Smooth muscle cell (in vitro differentiated cells): Measurements from ENCODE around the gene PSMA8. TPM values are rescaled to one million over a fixed set of nuclear protein-coding genes. Genes with fewer than 3 reads are reported as not detected.
"Not testable (repeated sequence)": the region's sequence is repeated elsewhere in the genome, so short reads cannot be mapped to it uniquely, and the experiment has no call there.

Source experiments
- DNase-seq: peaks from one replicate; lab custom pipeline; 2025; ENCODE audit not compliant: unreplicated experiment; lab: John Stamatoyannopoulos, UW
- H2AFZ ChIP-seq: fragments of 200-600 bp; sonication (generic); 2 replicates; pipeline ENCODE4 v1.6.0; 2016; ENCODE audit warnings: antibody characterized with exemption, low read depth, mild to moderate bottlenecking
- H3F3A ChIP-seq: fragments of 200-600 bp; sonication (generic); 2 replicates; pipeline ENCODE4 v1.6.0; 2017; ENCODE audit warnings: antibody characterized with exemption, low read depth
- H3K27ac ChIP-seq: fragments of 200-600 bp; sonication (generic); 2 replicates; pipeline ENCODE4 v1.5.1; 2016; ENCODE audit warnings: low read depth, mild to moderate bottlenecking
- H3K27me3 ChIP-seq: fragments of 200-600 bp; sonication (generic); 2 replicates; pipeline ENCODE4 v1.6.1; 2016; ENCODE audit warnings: low read depth, mild to moderate bottlenecking
- H3K36me3 ChIP-seq: fragments of 200-600 bp; sonication (generic); 2 replicates; pipeline ENCODE4 v1.5.1; 2016; ENCODE audit warnings: low read depth
- H3K4me1 ChIP-seq: fragments of 200-600 bp; sonication (generic); 2 replicates; pipeline ENCODE4 v1.5.1; 2016; ENCODE audit warnings: low read depth
- H3K4me2 ChIP-seq: fragments of 200-600 bp; sonication (generic); 2 replicates; pipeline ENCODE4 v1.6.0; 2016; ENCODE audit warnings: mild to moderate bottlenecking
- H3K4me3 ChIP-seq: fragments of 200-600 bp; sonication (generic); 2 replicates; pipeline ENCODE4 v1.5.1; 2016; ENCODE audit warnings: mild to moderate bottlenecking
- H3K79me2 ChIP-seq: fragments of 200-600 bp; sonication (generic); 2 replicates; pipeline ENCODE4 v1.6.0; 2016; ENCODE audit warnings: low read depth, mild to moderate bottlenecking
- H3K9ac ChIP-seq: fragments of 200-600 bp; sonication (generic); 2 replicates; pipeline ENCODE4 v1.6.0; 2016; ENCODE audit warnings: low read depth
- H3K9me3 ChIP-seq: fragments of 200-600 bp; sonication (generic); replicated peaks from 2 replicates; pipeline ENCODE4 v1.5.1; 2016; ENCODE audit warnings: low read depth
- H4K20me1 ChIP-seq: fragments of 200-600 bp; sonication (generic); 2 replicates; pipeline ENCODE4 v1.6.0; 2016; ENCODE audit warnings: low read depth
- WGBS: methylation state at CpG from one replicate; pipeline ENCODE4 v1.1.7; 2016; ENCODE audit warnings: low lambda C conversion rate; 5-methylcytosine and 5-hydroxymethylcytosine counted together
- polyA plus RNA-seq: library from polyadenylated mRNA; unstranded; fragments of >200 nt; fragmentation: Nextera tagmentation; extraction: Ambion mirVana; gene quantifications from 2 replicates; pipeline ENCODE4 v1.2.1, GENCODE V29; 2016
- total RNA-seq: library from RNA; depleted of rRNA; stranded (reverse); fragments of >200 nt; gene quantifications from 2 replicates; pipeline ENCODE4 v1.2.3, GENCODE V29; 2014
- TF ChIP-seq, protein P1 (sequence below): fragments of 200-600 bp; sonication (generic); IDR thresholded peaks from 2 replicates; pipeline ENCODE4 v1.5.1; 2017; ENCODE audit warnings: borderline replicate concordance, mild to moderate bottlenecking, antibody characterized with exemption; ENCODE audit not compliant: insufficient read depth, poor library complexity, severe bottlenecking

Gene PSMA8
- total and polyA plus RNA-seq, 2 experiments from 2014 or later, result 0.49 TPM; not detected in 1

DNA sequence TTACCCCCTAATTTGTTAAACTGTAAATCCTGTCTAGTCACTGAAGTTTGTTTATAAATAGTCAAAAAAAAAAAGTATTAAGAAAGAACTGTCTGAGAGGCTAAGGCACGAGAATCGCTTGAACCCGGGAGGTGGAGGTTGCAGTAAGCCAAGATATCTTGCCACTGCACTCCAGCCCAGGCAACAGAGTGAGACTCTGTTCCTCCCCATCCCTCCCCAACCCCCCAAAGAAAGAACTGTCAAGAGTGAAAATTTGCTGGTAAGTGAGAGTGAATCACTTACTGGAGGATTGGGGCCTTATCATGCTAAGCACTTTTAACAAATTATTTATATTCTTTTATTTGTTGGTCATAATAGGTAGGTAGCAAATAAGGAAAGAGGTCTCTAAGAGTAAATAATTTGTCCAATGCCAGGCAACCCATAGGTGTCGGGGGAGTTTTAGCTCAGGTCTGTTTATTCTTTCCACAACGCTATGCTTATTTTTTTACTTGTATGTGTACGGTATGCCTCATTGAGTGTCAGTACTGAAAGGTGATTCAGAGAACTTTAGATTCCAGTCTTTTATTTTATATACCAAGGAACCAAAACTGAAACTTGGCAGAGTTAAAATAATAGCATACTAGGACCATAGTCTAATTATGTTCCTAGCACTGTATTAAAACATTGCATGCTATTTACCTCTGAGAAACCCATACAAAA is 95.0 kb downstream of the PSMA8 start:
- 87% methylated on average over 6 of the region's 6 CpGs for WGBS
- TF ChIP-seq, protein P1, sequence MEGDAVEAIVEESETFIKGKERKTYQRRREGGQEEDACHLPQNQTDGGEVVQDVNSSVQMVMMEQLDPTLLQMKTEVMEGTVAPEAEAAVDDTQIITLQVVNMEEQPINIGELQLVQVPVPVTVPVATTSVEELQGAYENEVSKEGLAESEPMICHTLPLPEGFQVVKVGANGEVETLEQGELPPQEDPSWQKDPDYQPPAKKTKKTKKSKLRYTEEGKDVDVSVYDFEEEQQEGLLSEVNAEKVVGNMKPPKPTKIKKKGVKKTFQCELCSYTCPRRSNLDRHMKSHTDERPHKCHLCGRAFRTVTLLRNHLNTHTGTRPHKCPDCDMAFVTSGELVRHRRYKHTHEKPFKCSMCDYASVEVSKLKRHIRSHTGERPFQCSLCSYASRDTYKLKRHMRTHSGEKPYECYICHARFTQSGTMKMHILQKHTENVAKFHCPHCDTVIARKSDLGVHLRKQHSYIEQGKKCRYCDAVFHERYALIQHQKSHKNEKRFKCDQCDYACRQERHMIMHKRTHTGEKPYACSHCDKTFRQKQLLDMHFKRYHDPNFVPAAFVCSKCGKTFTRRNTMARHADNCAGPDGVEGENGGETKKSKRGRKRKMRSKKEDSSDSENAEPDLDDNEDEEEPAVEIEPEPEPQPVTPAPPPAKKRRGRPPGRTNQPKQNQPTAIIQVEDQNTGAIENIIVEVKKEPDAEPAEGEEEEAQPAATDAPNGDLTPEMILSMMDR, result no peak
- peaks cover 8% of the 10 kb centered on the region for H3K4me1 ChIP-seq
- no peaks in the 10 kb centered on the region for H4K20me1 ChIP-seq
- no peak overlapping the region for H3K4me2 ChIP-seq
- no peaks in the 10 kb centered on the region for H3K27me3 ChIP-seq
- H3K79me2 ChIP-seq, result no peaks in the 10 kb centered on the region
- H3K9ac ChIP-seq, result no peak overlapping the region
- H3K36me3 ChIP-seq, result no peaks in the 10 kb centered on the region
- no peak for DNase-seq
- H2AFZ ChIP-seq, result no peak overlapping the region
- no peak overlapping the region for H3K4me3 ChIP-seq
- no peaks in the 10 kb centered on the region for H3K9me3 ChIP-seq
- H3F3A ChIP-seq, result no peaks in the 10 kb centered on the region
- no peak overlapping the region for H3K27ac ChIP-seq

DNA sequence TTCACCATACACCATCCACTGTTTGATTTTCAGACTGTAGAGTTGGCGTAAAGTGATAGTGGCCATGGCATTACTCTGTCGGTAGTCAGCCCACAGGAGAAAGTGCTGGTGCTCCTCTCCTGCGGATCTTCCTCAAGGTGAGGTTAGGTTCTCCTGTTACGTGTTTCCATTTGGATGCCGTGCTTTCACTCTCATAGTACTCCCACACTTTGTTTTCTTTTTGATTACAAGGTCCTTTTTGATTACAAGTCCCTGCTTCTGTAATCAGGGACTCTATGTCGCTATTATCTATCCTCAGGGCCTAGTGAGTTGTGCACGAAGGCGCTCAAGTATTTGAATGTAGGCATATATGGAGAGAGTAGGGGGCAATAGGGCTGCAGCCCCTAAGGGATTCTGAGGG is 96.8 kb downstream of the PSMA8 start:
- no peak overlapping the region for H2AFZ ChIP-seq
- peaks cover 12% of the 10 kb centered on the region for H3K4me1 ChIP-seq
- no peak overlapping the region for H3K4me3 ChIP-seq
- no peaks in the 10 kb centered on the region for H3K79me2 ChIP-seq
- H3K4me2 ChIP-seq, result no peak overlapping the region
- no peaks in the 10 kb centered on the region for H3K27me3 ChIP-seq
- no peaks in the 10 kb centered on the region for H4K20me1 ChIP-seq
- no peaks in the 10 kb centered on the region for H3K36me3 ChIP-seq
- H3K27ac ChIP-seq, result no peak overlapping the region
- WGBS, result 76% methylated on average over 8 of the region's 8 CpGs
- H3F3A ChIP-seq, result no peaks in the 10 kb centered on the region
- H3K9me3 ChIP-seq, result no peaks in the 10 kb centered on the region
- TF ChIP-seq, protein P1, result no peak
- no peak for DNase-seq
- no peak overlapping the region for H3K9ac ChIP-seq

DNA sequence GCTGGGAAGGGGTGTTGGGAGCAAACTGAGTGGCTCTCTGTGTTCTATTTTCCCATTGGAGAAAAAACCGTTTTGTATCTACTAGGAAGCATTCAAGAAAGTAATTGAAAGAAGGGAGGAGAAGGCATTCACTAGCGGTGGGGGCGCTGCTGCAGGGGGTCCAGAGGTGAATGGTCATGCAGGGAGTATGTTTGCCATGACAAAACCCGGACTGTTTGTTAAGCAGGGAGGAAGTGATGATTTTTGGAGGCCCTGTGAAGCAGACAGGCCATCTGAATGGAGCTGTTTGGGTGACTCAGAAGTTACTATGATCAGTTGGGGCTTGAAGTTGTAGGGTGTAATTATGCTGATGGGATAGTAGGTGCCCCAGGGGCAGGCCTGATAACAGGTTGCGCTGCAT is 99.5 kb downstream of the PSMA8 start:
- Histone ChIP-seq H2AFZ (no peak overlapping the region), H3K9ac (no peak overlapping the region), H4K20me1 (no peaks in the 10 kb centered on the region), H3K79me2 (no peaks in the 10 kb centered on the region), H3K4me3 (no peak overlapping the region), H3K4me2 (no peak overlapping the region), H3K36me3 (no peaks in the 10 kb centered on the region), H3K9me3 (no peaks in the 10 kb centered on the region), H3K27ac (no peak overlapping the region), H3F3A (no peaks in the 10 kb centered on the region), H3K4me1 (peaks cover 5% of the 10 kb centered on the region), H3K27me3 (no peaks in the 10 kb centered on the region)
- 28% methylated on average over 5 of the region's 5 CpGs for WGBS
- DNase-seq, result no peak
- TF ChIP-seq, protein P1, result no peak

DNA sequence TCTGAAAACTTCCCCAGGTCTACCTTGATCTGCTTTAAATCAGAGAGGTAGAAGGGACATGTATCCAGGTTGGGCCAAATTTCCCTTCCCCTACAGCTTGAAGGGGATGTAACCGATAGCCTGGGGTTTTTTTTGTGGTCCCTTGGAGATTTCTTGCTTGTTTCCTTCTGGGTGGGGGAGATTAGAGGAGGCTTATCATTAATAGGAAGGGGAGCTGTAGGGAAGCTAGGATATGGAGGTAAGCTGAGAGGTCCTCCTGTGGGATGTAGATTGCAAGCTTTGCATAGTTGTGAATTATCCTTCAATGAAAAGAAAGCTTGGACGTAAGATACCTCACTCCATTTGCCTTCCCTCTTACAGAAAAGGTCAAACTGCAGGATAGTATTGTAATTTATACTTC is 103.7 kb downstream of the PSMA8 start:
- not testable (repeated sequence) for H3K4me3 ChIP-seq, H3K79me2 ChIP-seq, DNase-seq, H3K4me1 ChIP-seq, H3K36me3 ChIP-seq, H3K9me3 ChIP-seq, H4K20me1 ChIP-seq, H3K9ac ChIP-seq, H3F3A ChIP-seq, H3K27ac ChIP-seq, H3K27me3 ChIP-seq, H2AFZ ChIP-seq, H3K4me2 ChIP-seq
- 79% methylated on average over 2 of the region's 2 CpGs for WGBS

DNA sequence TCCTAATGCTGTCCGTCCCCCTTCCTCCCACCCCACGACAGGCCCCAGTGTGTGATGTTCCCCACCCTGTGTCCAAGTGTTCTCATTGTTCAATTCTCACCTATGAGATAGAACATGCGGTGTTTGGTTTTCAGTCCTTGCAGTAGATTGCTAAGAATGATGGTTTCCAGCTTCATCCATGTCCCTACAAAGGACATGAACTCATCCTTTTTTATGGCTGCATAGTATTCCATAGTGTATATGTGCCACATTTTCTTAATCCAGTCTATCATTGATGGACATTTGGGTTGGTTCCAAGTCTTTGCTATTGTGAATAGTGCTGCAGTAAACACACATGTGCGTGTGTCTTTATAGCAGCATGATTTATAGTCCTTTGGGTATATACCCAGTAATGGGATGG is 105.0 kb downstream of the PSMA8 start:
- not testable (repeated sequence) for H3K9me3 ChIP-seq, H3K36me3 ChIP-seq, H2AFZ ChIP-seq, H3K4me2 ChIP-seq, H4K20me1 ChIP-seq, H3K9ac ChIP-seq, H3K4me3 ChIP-seq, H3K27me3 ChIP-seq, DNase-seq, H3K27ac ChIP-seq, H3K79me2 ChIP-seq, H3K4me1 ChIP-seq, H3F3A ChIP-seq
- 89% methylated on average over 4 of the region's 4 CpGs for WGBS

DNA sequence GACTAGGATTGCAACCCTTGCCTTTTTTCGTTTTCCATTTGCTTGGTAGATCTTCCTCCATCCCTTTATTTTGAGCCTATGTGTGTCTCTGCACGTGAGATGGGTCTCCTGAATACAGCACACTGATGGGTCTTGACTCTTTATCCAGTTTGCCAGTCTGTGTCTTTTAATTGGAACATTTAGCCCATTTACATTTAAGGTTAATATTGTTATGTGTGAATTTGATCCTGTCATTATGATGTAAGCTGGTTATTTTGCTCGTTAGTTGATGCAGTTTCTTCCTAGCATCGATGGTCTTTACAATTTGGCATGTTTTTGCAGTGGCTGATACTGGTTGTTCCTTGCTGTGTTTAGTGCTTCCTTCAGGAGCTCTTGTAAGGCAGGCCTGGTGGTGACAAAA is 108.7 kb downstream of the PSMA8 start:
- not testable (repeated sequence) for H3K27ac ChIP-seq, H3K36me3 ChIP-seq, H3F3A ChIP-seq, H3K27me3 ChIP-seq, H3K4me2 ChIP-seq, H3K4me3 ChIP-seq, H2AFZ ChIP-seq, H3K9me3 ChIP-seq, H3K9ac ChIP-seq, H4K20me1 ChIP-seq, DNase-seq, H3K4me1 ChIP-seq, H3K79me2 ChIP-seq
- 91% methylated on average over 4 of the region's 4 CpGs for WGBS
